H1 (cell line): ENCODE data around the gene PLD6. TPM values are rescaled to one million over a fixed set of nuclear protein-coding genes. Genes with fewer than 3 reads are reported as not detected.

Experiments used
- CTCF ChIA-PET: fragments of 300-600 bp; sonication (Branson Sonifier 250); formaldehyde crosslinking; loops from one replicate; lab custom pipeline; 2021; ENCODE audit not compliant: partially characterized antibody; lab: Charles Lee
- POLR2A ChIA-PET: fragments of 300-600 bp; sonication (Branson Sonifier 250); formaldehyde crosslinking; loops from one replicate; lab custom pipeline; 2021; ENCODE audit warnings: inconsistent platforms; ENCODE audit not compliant: partially characterized antibody; lab: Charles Lee
- DNase-seq, 2 experiments: peaks; one replicate each; pipeline versions ENCODE4 v3.0.0 to v3.0.0-alpha.2; 2010 to 2022; ENCODE audit warnings: low spot score in 2 of 2, low read depth in 1 of 2, mixed read lengths in 1 of 2
- FAIRE-seq: peaks from 2 replicates; lab custom pipeline; 2011; peaks lifted over from hg19 to GRCh38; lab: Jason Lieb, UNC
- H2AFZ ChIP-seq: 2 replicates; pipeline ENCODE4 v1.8.1; 2012; ENCODE audit warnings: low read length, inconsistent platforms
- H2AK5ac ChIP-seq: 2 replicates; pipeline ENCODE4 v1.6.1; 2013; ENCODE audit warnings: low read depth, low read length
- H2BK120ac ChIP-seq: replicated peaks from 2 replicates; pipeline ENCODE3; 2013; ENCODE audit warnings: low read depth, low read length, inconsistent platforms
- H2BK12ac ChIP-seq: 2 replicates; pipeline ENCODE4 v1.6.1; 2013; ENCODE audit warnings: low read depth, low read length
- H2BK15ac ChIP-seq: 2 replicates; pipeline ENCODE4 v1.6.1; 2013; ENCODE audit warnings: low read length
- H2BK20ac ChIP-seq: 2 replicates; pipeline ENCODE4 v1.6.1; 2013; ENCODE audit warnings: low read length
- H2BK5ac ChIP-seq: 2 replicates; pipeline ENCODE4 v1.6.1; 2013; ENCODE audit warnings: low read depth, low read length
- H3K14ac ChIP-seq: 2 replicates; pipeline ENCODE4 v1.6.1; 2013; ENCODE audit warnings: inconsistent platforms; ENCODE audit not compliant: insufficient read length
- H3K18ac ChIP-seq: 2 replicates; pipeline ENCODE4 v1.6.1; 2013; ENCODE audit warnings: low read length; ENCODE audit errors: extremely low read depth
- H3K23ac ChIP-seq: 2 replicates; pipeline ENCODE4 v1.6.1; 2013; ENCODE audit warnings: inconsistent platforms; ENCODE audit not compliant: insufficient read length
- H3K23me2 ChIP-seq: 2 replicates; pipeline ENCODE4 v1.6.1; 2013; ENCODE audit warnings: low read depth, low read length
- H3K27ac ChIP-seq: 2 replicates; pipeline ENCODE4 v1.6.1; 2011; ENCODE audit warnings: low read depth, low read length, inconsistent platforms
- H3K27me3 ChIP-seq, 4 experiments: replicated peaks in 1 of 4; 1 replicate in 1 of 4; 2 replicates in 3 of 4; pipeline versions ENCODE4 v1.6.1 to v1.8.1; 2011 to 2013; ENCODE audit warnings: low read length in 3 of 4, mild to moderate bottlenecking in 3 of 4, inconsistent platforms in 2 of 4, mixed read lengths in 2 of 4, moderate library complexity in 1 of 4; ENCODE audit not compliant: control insufficient read depth in 3 of 4, insufficient read depth in 3 of 4; ENCODE audit errors: extremely low read depth in 1 of 4
- H3K36me3 ChIP-seq, 4 experiments: 2 replicates each; pipeline versions ENCODE4 v1.6.1 to v1.8.1; 2011 to 2013; ENCODE audit warnings: mild to moderate bottlenecking in 4 of 4, low read length in 3 of 4, moderate library complexity in 2 of 4, control low read depth in 1 of 4, inconsistent platforms in 1 of 4; ENCODE audit not compliant: insufficient read depth in 4 of 4, control insufficient read depth in 2 of 4
- H3K4ac ChIP-seq: replicated peaks from 2 replicates; pipeline ENCODE3; 2013; ENCODE audit warnings: low read length, low read depth, mixed read lengths, inconsistent platforms; ENCODE audit not compliant: insufficient read length
- H3K4me1 ChIP-seq, 4 experiments: replicated peaks in 1 of 4; 1 replicate in 1 of 4; 2 replicates in 3 of 4; pipeline versions ENCODE4 v1.6.1 to v1.8.1; 2011 to 2013; ENCODE audit warnings: low read length in 3 of 4, inconsistent platforms in 2 of 4, mixed read lengths in 1 of 4; ENCODE audit not compliant: insufficient read depth in 4 of 4, control insufficient read depth in 3 of 4
- H3K4me2 ChIP-seq, 2 experiments: 2 replicates each; pipeline versions ENCODE4 v1.6.1 to v1.8.1; 2011 to 2013; ENCODE audit warnings: low read depth in 2 of 2, low read length in 2 of 2, control low read depth in 1 of 2, inconsistent platforms in 1 of 2, mild to moderate bottlenecking in 1 of 2; ENCODE audit not compliant: insufficient read depth in 1 of 2
- H3K4me3 ChIP-seq, 4 experiments: fragments of 200-600, 300-600 bp in 1 of 4; sonication (generic), shearing (Covaris generic), sonication (Bioruptor Twin) in 1 of 4; 2 replicates each; pipeline versions ENCODE4 v1.5.1 to v1.8.1; 2011 to 2016; ENCODE audit warnings: low read length in 4 of 4, low read depth in 3 of 4, control low read depth in 2 of 4, inconsistent platforms in 2 of 4, mild to moderate bottlenecking in 2 of 4, mixed read lengths in 1 of 4, moderate library complexity in 1 of 4; ENCODE audit not compliant: insufficient read depth in 2 of 4; ENCODE audit errors: extremely low read depth in 1 of 4
- H3K56ac ChIP-seq: replicated peaks from 2 replicates; pipeline ENCODE3; 2013; ENCODE audit warnings: low read depth, mild to moderate bottlenecking, mixed read lengths, low read length, inconsistent platforms; ENCODE audit not compliant: insufficient read length
- H3K79me1 ChIP-seq: 2 replicates; pipeline ENCODE4 v1.6.1; 2013; ENCODE audit warnings: low read depth, low read length, control low read depth
- H3K79me2 ChIP-seq, 2 experiments: 2 replicates each; pipeline versions ENCODE4 v1.6.1 to v1.8.1; 2012 to 2013; ENCODE audit warnings: low read length in 2 of 2, mild to moderate bottlenecking in 2 of 2, inconsistent platforms in 1 of 2; ENCODE audit not compliant: insufficient read depth in 2 of 2, control insufficient read depth in 1 of 2
- H3K9ac ChIP-seq, 4 experiments: replicated peaks in 1 of 4; 1 replicate in 1 of 4; 2 replicates in 3 of 4; pipeline versions ENCODE4 v1.6.1 to v1.8.1; 2011 to 2013; ENCODE audit warnings: low read depth in 3 of 4, low read length in 3 of 4, control low read depth in 2 of 4, mild to moderate bottlenecking in 2 of 4, moderate library complexity in 2 of 4, inconsistent platforms in 1 of 4; ENCODE audit errors: extremely low read depth in 1 of 4
- H3K9me3 ChIP-seq, 2 experiments: 2 replicates each; pipeline versions ENCODE4 v1.6.1 to v1.8.1; 2012 to 2013; ENCODE audit warnings: mild to moderate bottlenecking in 2 of 2, moderate library complexity in 2 of 2, control low read depth in 1 of 2, inconsistent platforms in 1 of 2, low read depth in 1 of 2, low read length in 1 of 2, mixed read lengths in 1 of 2; ENCODE audit not compliant: insufficient read depth in 2 of 2
- H4K20me1 ChIP-seq, 2 experiments: replicated peaks in 1 of 2; 2 replicates each; pipeline versions ENCODE3 to v1.8.1; 2011 to 2013; ENCODE audit warnings: inconsistent platforms in 2 of 2, low read length in 2 of 2, mild to moderate bottlenecking in 1 of 2; ENCODE audit not compliant: insufficient read depth in 2 of 2, control insufficient read depth in 1 of 2
- H4K5ac ChIP-seq: 2 replicates; pipeline ENCODE4 v1.6.1; 2013; ENCODE audit warnings: low read length, low read depth, mixed read lengths, inconsistent platforms; ENCODE audit not compliant: insufficient read length
- H4K8ac ChIP-seq: 2 replicates; pipeline ENCODE4 v1.8.0; 2013; ENCODE audit warnings: mild to moderate bottlenecking, moderate library complexity, low read length, inconsistent platforms; ENCODE audit not compliant: insufficient read depth; ENCODE audit errors: extremely low read depth
- H4K91ac ChIP-seq: replicated peaks from 2 replicates; pipeline ENCODE3; 2013; ENCODE audit warnings: low read length, mixed read lengths, inconsistent platforms; ENCODE audit not compliant: insufficient read length
- ASH2L ChIP-seq: fragments of 200-600, 300-600 bp; sonication (generic); IDR thresholded peaks from one replicate; pipeline ENCODE4 v1.7.1; 2017; ENCODE audit warnings: low read length
- CBX5 ChIP-seq: fragments of 300-800, 300-1000 bp; sonication (generic); IDR thresholded peaks from 2 replicates; pipeline ENCODE4 v1.7.1; 2016; ENCODE audit warnings: antibody characterized with exemption, low read length, low read depth
- KDM4A ChIP-seq: IDR thresholded peaks from one replicate; pipeline ENCODE4 v1.7.1; 2012; ENCODE audit warnings: low read depth, mild to moderate bottlenecking, moderate library complexity, low read length, inconsistent platforms; ENCODE audit not compliant: severe bottlenecking
- MAFK ChIP-seq: IDR thresholded peaks from 2 replicates; pipeline ENCODE4 v1.6.1; 2012; ENCODE audit warnings: low read depth, mild to moderate bottlenecking, improper control_type of control experiment, low read length
- NRF1 ChIP-seq: IDR thresholded peaks from 2 replicates; pipeline ENCODE4 v1.6.1; 2011; ENCODE audit warnings: mild to moderate bottlenecking, low read depth, low read length, improper control_type of control experiment
- RBBP5 ChIP-seq: IDR thresholded peaks from 2 replicates; pipeline ENCODE4 v1.7.1; 2012; ENCODE audit warnings: low read depth, mild to moderate bottlenecking, inconsistent platforms, low read length, moderate library complexity, borderline replicate concordance
- SP1 ChIP-seq: IDR thresholded peaks from 2 replicates; pipeline ENCODE4 v1.6.1; 2011; ENCODE audit warnings: low read depth, low read length
- SP4 ChIP-seq: IDR thresholded peaks from 2 replicates; pipeline ENCODE4 v1.6.1; 2012; ENCODE audit warnings: low read length, inconsistent platforms
- SUZ12 ChIP-seq: fragments of 200-600 bp; sonication (generic); IDR thresholded peaks from 2 replicates; pipeline ENCODE4 v1.6.1; 2012; ENCODE audit warnings: mild to moderate bottlenecking, inconsistent platforms, low read length, moderate library complexity, mixed read lengths
- USF2 ChIP-seq: IDR thresholded peaks from 2 replicates; pipeline ENCODE4 v1.6.1; 2011; ENCODE audit warnings: low read length, improper control_type of control experiment
- ZNF274 ChIP-seq: IDR thresholded peaks from 2 replicates; pipeline ENCODE4 v1.7.0; 2012; ENCODE audit warnings: low read length, borderline replicate concordance; ENCODE audit errors: extremely low read depth
- WGBS, 2 experiments: shearing (Covaris generic) in 1 of 2; methylation state at CpG; one replicate each; pipeline versions ENCODE4 v1.1.6 to v1.1.7; 2013 to 2015; ENCODE audit warnings: low lambda C conversion rate in 2 of 2, mixed read lengths in 2 of 2, inconsistent platforms in 1 of 2, low coverage in 1 of 2, missing lambda C conversion rate in 1 of 2; ENCODE audit not compliant: insufficient replicate concordance in 2 of 2, insufficient coverage in 1 of 2, insufficient read length in 1 of 2; ENCODE audit errors: extremely low coverage in 1 of 2, missing lambda C conversion rate in 1 of 2; 5-methylcytosine and 5-hydroxymethylcytosine counted together
- polyA plus RNA-seq, 7 experiments: library from polyadenylated mRNA; depleted of rRNA in 3 of 7; stranded (reverse) in 5 of 7; unstranded in 2 of 7; fragments of >200 nt in 5 of 7; fragments of 200-250 nt in 2 of 7; gene quantifications; 1 replicate in 5 of 7; 2 replicates in 1 of 7; 4 replicates in 1 of 7; pipeline versions ENCODE4 v1.2.1 to v1.2.3, GENCODE V29; 2011 to 2013; ENCODE audit warnings: missing spikeins in 2 of 7, mixed read lengths in 2 of 7
- total RNA-seq: library from RNA; stranded (reverse); fragmentation: NEBNext Ultra II Directional; extraction: Animal tissue kit (Norgen Biotek cat#: 25700); gene quantifications from 2 replicates; pipeline ENCODE4 v1.2.1, GENCODE V29; 2021
- TF ChIP-seq, protein P1 (sequence below): IDR thresholded peaks from 2 replicates; pipeline ENCODE4 v1.6.1; 2011; ENCODE audit warnings: low read depth, mild to moderate bottlenecking, low read length; ENCODE audit not compliant: insufficient read depth

PLD6 gene
- total and polyA plus RNA-seq, 2 of the 8 experiments (the other 6 are each of a cell fraction or from before 2014, with no cell fraction given): 0.20 to 0.22 TPM

DNA sequence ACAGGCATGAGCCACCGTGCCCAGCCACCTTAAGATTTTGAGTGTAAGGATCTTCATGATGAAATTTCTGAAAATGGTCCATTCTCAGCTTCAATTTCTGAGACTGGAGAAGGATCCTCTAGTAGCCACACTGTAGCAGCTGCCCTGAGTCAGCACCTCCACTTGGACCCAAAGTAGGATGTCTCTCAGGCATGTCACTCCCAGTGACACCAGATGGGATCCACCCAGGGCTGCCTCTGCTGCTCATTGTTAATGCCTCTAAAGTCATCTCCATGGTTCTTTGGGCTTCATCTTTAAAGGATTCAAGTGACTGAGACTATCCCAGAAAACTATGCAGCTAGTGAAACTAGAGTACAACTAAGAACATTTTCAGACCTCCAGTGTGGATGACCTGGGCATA lies 7.9 kb downstream of the PLD6 start:
- DNase-seq: no peak
- no peaks in the 10 kb centered on the region for H3K23me2 ChIP-seq
- H3K14ac ChIP-seq: no peak overlapping the region
- H3K4ac ChIP-seq: no peak overlapping the region
- no peak overlapping the region for H2BK12ac ChIP-seq
- no peaks in the 10 kb centered on the region for H3K79me2 ChIP-seq
- WGBS, 2 experiments: 100% methylated on average over 1 of the region's 1 CpG; no CpG with 5 or more reads in 1 of the 2 experiments
- H3K4me1 ChIP-seq: no peaks in the 10 kb centered on the region; a peak in 1 of 7 replicates
- H3K27me3 ChIP-seq: no peaks in the 10 kb centered on the region
- H3K27ac ChIP-seq: no peak overlapping the region
- no peak overlapping the region for H4K5ac ChIP-seq
- no peak overlapping the region for H2AFZ ChIP-seq
- H3K4me2 ChIP-seq: no peak overlapping the region
- ChIA-PET CTCF (interaction anchor here (0.7 to 1.5 kb wide), 2 partner anchors 45 to 56 kb away, joined by 3 to 4 read pairs; no protein-coding TSS in a partner anchor), POLR2A (interaction anchor here (0.6 to 1.9 kb wide), 3 partner anchors 9 to 823 kb away, joined by 3 to 4 read pairs (median 3); no protein-coding TSS in a partner anchor)
- H2BK20ac ChIP-seq: no peak overlapping the region
- H3K9me3 ChIP-seq: no peaks in the 10 kb centered on the region
- no peak overlapping the region for H3K18ac ChIP-seq
- no peaks in the 10 kb centered on the region for H3K79me1 ChIP-seq
- no peak overlapping the region for H2BK15ac ChIP-seq
- FAIRE-seq: no peak
- H4K20me1 ChIP-seq: no peaks in the 10 kb centered on the region
- H2BK120ac ChIP-seq: no peak overlapping the region
- no peak overlapping the region for H4K91ac ChIP-seq
- H3K56ac ChIP-seq: no peak overlapping the region
- no peak overlapping the region for H3K9ac ChIP-seq
- no peak overlapping the region for H4K8ac ChIP-seq
- TF ChIP-seq KDM4A (no peak), SP4 (no peak), NRF1 (no peak), ZNF274 (no peak), SP1 (no peak), CBX5 (no peak), RBBP5 (no peak), ASH2L (no peak), USF2 (no peak), MAFK (no peak), SUZ12 (no peak)
- TF ChIP-seq, protein P1, sequence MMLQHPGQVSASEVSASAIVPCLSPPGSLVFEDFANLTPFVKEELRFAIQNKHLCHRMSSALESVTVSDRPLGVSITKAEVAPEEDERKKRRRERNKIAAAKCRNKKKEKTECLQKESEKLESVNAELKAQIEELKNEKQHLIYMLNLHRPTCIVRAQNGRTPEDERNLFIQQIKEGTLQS: no peak
- H3K4me3 ChIP-seq: no peak overlapping the region
- no peaks in the 10 kb centered on the region for H3K36me3 ChIP-seq
- no peak overlapping the region for H2BK5ac ChIP-seq
- no peak overlapping the region for H2AK5ac ChIP-seq
- H3K23ac ChIP-seq: no peak overlapping the region
